ENCODE measurements around the gene RPL27A.

The RPL27A gene

DNA sequence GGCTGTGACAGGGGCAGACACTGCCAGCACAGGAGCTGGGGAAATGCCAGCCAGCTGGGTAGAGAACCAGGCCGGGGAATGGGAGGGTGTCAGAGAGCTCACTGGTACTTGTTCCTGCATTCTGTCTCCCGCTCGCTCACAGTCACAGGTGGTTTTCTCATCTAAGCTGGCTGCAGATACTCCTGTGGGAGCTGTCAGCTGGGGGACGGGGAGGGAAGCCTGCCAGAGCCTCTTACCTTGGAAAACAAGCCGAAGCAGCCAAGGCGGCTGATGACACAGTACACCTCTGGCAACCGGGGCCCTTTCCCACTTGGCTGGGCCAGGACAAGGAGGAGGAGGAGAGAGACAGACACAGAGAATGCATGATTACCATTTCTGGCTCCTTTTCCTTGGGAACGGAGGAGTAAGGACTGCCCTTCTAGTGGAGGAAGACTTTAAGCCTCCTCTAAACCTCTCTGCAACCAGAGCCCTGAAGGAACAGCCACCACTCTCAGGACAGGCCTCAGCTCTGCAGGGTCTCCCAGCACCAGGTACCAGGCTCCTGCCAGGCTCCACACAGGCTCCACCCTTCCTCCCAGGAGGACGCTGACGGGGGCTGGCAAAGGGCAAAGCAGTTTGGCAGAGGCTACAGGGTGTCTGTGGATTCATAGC, 25.1 kb downstream of the RPL27A start:
- no peaks in the 10 kb centered on the region for H3K9me3 ChIP-seq (ENCODE audit: severe bottlenecking)
- TF ChIP-seq, protein P1, sequence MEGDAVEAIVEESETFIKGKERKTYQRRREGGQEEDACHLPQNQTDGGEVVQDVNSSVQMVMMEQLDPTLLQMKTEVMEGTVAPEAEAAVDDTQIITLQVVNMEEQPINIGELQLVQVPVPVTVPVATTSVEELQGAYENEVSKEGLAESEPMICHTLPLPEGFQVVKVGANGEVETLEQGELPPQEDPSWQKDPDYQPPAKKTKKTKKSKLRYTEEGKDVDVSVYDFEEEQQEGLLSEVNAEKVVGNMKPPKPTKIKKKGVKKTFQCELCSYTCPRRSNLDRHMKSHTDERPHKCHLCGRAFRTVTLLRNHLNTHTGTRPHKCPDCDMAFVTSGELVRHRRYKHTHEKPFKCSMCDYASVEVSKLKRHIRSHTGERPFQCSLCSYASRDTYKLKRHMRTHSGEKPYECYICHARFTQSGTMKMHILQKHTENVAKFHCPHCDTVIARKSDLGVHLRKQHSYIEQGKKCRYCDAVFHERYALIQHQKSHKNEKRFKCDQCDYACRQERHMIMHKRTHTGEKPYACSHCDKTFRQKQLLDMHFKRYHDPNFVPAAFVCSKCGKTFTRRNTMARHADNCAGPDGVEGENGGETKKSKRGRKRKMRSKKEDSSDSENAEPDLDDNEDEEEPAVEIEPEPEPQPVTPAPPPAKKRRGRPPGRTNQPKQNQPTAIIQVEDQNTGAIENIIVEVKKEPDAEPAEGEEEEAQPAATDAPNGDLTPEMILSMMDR (IDR thresholded peaks at IDR 0.05; ENCODE audit: low read depth, low read length): no peak
- DNase-seq: no peak
- peaks cover 37% of the 10 kb centered on the region for H3K36me3 ChIP-seq
- no peak overlapping the region for H3K4me3 ChIP-seq (ENCODE audit: low read depth, low read length)
- no peaks in the 10 kb centered on the region for H3K27me3 ChIP-seq (ENCODE audit: insufficient read depth, low read depth, severe bottlenecking)
- H3K27ac ChIP-seq: peak overlapping the region; percentile 33; the same call in 1 of the 2 replicates

DNA sequence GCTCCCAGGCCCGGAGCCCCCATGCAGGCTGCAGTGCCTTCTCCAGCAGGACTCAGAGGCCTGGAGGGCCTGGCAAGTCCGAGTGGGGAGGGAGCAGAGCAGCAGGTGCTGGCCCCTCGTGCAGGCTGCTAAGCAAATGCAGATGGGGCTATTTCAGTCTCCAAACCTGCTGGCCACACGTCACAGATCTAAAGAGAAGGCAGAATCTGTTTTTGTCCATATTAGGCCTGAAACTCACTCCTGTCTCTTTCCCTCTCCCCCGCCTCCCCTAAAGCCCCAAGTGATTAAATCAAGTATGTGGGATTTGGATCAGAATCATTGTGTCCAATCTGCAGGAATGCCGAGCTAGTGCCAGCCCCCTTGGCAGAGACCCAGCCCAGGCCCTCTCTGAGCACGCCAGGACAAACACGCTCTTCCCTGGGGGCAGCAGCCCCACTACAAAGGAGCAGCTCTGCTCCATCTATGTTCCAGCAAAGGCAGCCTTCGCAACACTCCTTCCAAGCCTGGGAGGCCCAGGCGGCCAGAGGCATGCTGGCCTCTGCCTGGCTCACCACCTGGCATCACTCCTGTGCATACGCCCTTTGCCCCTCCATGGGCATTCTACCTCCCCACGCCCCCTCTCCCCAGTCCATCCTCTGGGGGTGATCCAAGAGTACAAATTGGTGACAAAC, 26.5 kb downstream of the RPL27A start:
- no peaks in the 10 kb centered on the region for H3K27me3 ChIP-seq (ENCODE audit: insufficient read depth, low read depth, severe bottlenecking)
- H3K4me3 ChIP-seq (ENCODE audit: low read depth, low read length): no peak overlapping the region
- H3K36me3 ChIP-seq: peaks cover 35% of the 10 kb centered on the region
- DNase-seq: no peak
- H3K27ac ChIP-seq: no peak overlapping the region
- TF ChIP-seq, protein P1 (IDR thresholded peaks at IDR 0.05; ENCODE audit: low read depth, low read length): no peak
- H3K9me3 ChIP-seq (ENCODE audit: severe bottlenecking): no peaks in the 10 kb centered on the region

DNA sequence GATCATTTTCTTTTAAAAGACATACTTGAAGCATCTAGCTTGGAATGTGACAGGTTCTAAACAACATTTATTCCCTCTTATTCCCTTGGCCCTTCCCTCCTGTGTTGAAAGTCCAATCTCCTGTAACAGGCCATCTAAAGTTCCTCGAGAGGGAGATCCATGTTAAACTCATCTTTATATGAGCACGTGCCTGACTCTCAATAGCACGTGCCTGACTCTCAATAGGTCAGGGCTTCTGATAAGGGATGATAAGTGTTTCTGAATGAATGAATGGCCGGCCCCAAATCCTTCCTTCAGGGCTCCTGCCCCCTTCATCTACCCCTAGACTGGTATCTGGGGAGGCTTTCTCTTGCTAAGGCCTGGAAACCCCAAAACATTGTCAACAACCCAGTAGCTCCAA, 27.2 kb downstream of the RPL27A start:
- no peak overlapping the region for H3K27ac ChIP-seq
- TF ChIP-seq, protein P1 (IDR thresholded peaks at IDR 0.05; ENCODE audit: low read depth, low read length): no peak

DNA sequence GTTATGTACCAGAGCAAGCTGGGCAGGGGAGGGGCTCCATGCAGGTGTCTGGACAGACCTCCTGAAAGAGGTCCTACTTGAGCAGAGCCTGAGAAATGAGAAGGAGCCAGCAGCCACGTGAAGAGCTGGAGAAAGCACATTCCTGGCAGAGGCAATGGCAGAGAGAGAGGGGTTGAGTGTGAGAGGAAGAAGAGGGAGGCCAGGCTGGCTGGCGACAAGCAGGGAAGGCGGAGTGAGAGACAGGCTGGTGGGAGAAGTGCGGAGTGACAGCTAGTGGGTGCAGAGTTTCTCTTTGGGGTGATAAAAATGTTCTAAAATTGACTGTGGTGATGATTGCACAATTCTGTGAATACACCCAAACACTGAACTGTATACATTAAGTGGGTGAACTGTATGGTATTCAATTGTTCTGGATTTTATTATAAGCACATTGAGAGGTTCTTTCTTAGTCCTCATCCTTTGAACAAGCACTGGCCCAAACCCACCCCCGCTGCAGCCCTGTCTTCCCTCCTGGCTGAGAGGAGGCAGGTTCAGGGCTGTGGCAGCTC, 29.4 kb downstream of the RPL27A start:
- no peak overlapping the region for H3K4me3 ChIP-seq (ENCODE audit: low read depth, low read length)
- no peak overlapping the region for H3K27ac ChIP-seq
- no peaks in the 10 kb centered on the region for H3K9me3 ChIP-seq (ENCODE audit: severe bottlenecking)
- H3K36me3 ChIP-seq: peaks cover 48% of the 10 kb centered on the region
- DNase-seq: no peak
- TF ChIP-seq, protein P1 (IDR thresholded peaks at IDR 0.05; ENCODE audit: low read depth, low read length): no peak
- no peaks in the 10 kb centered on the region for H3K27me3 ChIP-seq (ENCODE audit: insufficient read depth, low read depth, severe bottlenecking)

More for the DNA sequence above, 27.2 kb downstream of the RPL27A start:
- Histone ChIP-seq H3K4me3 (ENCODE audit: low read depth, low read length) (no peak overlapping the region), H3K36me3 (peaks cover 34% of the 10 kb centered on the region), H3K9me3 (ENCODE audit: severe bottlenecking) (no peaks in the 10 kb centered on the region), H3K27me3 (ENCODE audit: insufficient read depth, low read depth, severe bottlenecking) (no peaks in the 10 kb centered on the region)
- DNase-seq: no peak

DNA sequence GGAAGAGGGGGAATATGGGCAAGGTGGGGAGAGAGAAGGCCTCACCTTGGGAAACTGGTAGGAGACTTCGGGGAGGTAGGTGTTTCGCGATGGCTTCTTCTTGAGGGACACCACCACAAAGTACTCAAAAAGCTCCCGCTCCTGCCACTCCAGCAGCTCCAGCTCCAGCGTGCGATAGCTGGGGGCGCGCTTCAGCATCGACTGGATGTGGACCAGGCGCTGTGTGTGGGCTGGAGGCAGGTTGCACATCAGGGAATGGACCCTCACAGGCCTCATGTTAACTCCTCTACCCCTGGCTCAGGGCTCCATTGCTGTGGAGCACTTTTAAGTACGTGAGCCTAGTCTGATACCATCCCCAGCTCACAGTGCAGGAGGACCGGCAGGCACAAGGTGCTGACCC, 29.9 kb downstream of the RPL27A start:
- no peak for DNase-seq
- peaks cover 50% of the 10 kb centered on the region for H3K36me3 ChIP-seq
- TF ChIP-seq, protein P1 (IDR thresholded peaks at IDR 0.05; ENCODE audit: low read depth, low read length): no peak

More for the DNA sequence above, 29.9 kb downstream of the RPL27A start:
- H3K27ac ChIP-seq: no peak overlapping the region
- no peaks in the 10 kb centered on the region for H3K27me3 ChIP-seq (ENCODE audit: insufficient read depth, low read depth, severe bottlenecking)
- H3K9me3 ChIP-seq (ENCODE audit: severe bottlenecking): no peaks in the 10 kb centered on the region
- H3K4me3 ChIP-seq (ENCODE audit: low read depth, low read length): no peak overlapping the region

Data from WERI-Rb-1 (cell line).